ENCODE data around the gene MAN2C1.

MAN2C1 gene

DNA sequence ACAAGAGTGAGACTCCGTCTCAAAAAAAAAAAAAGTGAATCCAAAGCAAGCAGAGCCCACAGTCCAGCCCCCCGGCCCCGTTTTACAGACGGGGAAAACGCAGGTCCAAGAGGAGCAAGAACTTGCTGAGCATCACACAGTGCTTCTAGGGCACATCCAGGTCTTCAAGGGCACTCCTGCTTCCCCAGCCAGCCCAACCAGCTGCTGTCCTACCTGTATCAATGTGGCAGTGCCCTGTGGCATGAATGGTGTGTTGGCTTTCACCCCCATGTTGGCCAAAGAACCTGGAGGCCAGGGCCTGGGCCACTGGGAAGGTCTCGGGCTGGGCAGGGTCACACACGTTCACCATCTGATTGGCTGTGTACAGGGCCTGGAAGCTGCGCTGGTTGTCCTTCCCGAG is 4.6 kb downstream of the MAN2C1 start:
- Histone ChIP-seq H3K79me2 (ENCODE audit: insufficient read depth, low read depth) (no peaks in the 10 kb centered on the region), H3K9ac (no peak overlapping the region), H3K27me3 (ENCODE audit: insufficient read depth, low read depth) (no peaks in the 10 kb centered on the region), H3K36me3 (ENCODE audit: insufficient read depth) (no peaks in the 10 kb centered on the region), H3K27ac (no peak overlapping the region), H4K20me1 (ENCODE audit: insufficient read depth) (no peaks in the 10 kb centered on the region), H3K4me3 (IDR thresholded peaks at IDR 0.05; ENCODE audit: insufficient read depth, low read depth, low read length) (no peak overlapping the region), H3K4me2 (no peak overlapping the region), H2AFZ (ENCODE audit: low read depth) (no peak overlapping the region), H3K4me1 (ENCODE audit: low read depth, poor library complexity, severe bottlenecking) (peaks cover 8% of the 10 kb centered on the region)
- TF ChIP-seq, protein P1, sequence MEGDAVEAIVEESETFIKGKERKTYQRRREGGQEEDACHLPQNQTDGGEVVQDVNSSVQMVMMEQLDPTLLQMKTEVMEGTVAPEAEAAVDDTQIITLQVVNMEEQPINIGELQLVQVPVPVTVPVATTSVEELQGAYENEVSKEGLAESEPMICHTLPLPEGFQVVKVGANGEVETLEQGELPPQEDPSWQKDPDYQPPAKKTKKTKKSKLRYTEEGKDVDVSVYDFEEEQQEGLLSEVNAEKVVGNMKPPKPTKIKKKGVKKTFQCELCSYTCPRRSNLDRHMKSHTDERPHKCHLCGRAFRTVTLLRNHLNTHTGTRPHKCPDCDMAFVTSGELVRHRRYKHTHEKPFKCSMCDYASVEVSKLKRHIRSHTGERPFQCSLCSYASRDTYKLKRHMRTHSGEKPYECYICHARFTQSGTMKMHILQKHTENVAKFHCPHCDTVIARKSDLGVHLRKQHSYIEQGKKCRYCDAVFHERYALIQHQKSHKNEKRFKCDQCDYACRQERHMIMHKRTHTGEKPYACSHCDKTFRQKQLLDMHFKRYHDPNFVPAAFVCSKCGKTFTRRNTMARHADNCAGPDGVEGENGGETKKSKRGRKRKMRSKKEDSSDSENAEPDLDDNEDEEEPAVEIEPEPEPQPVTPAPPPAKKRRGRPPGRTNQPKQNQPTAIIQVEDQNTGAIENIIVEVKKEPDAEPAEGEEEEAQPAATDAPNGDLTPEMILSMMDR (conservative IDR thresholded peaks at IDR 0.05; ENCODE audit: low read depth, low read length) = no peak

DNA sequence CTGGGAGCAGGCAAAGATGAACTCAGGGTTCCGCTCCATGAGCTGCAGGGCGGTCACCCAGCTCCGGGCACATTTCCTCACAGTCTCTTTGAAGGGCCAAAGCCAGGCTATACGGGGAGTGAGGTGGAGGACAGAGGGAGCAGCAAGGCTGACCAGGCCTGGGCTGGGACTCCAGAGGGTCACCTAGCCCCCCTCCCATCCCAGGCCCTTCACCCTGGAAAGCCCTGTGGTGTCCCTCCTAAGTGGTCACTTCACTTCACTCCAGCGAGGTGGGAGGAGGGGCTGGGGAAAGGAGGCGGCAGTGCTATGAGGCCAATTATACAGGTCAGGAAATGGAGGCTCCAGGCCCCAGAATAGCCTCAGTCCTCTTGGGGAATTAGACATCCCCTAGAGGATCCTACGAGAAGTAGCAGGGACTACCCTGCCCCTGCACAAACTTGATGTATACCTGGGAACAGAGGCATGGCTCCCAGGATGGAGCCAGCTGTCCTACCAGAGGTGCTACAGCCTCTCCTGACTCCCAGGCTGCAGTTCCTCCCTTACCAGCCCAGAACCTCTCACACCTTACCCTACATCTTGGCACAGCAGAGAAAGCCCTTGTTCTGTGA is 5.7 kb downstream of the MAN2C1 start:
- Histone ChIP-seq H3K4me2 (no peak overlapping the region), H3K27me3 (ENCODE audit: insufficient read depth, low read depth) (no peaks in the 10 kb centered on the region), H3K36me3 (ENCODE audit: insufficient read depth) (no peaks in the 10 kb centered on the region), H3K79me2 (ENCODE audit: insufficient read depth, low read depth) (no peaks in the 10 kb centered on the region), H2AFZ (ENCODE audit: low read depth) (no peak overlapping the region), H4K20me1 (ENCODE audit: insufficient read depth) (no peaks in the 10 kb centered on the region), H3K4me3 (IDR thresholded peaks at IDR 0.05; ENCODE audit: insufficient read depth, low read depth, low read length) (no peak overlapping the region), H3K9ac (no peak overlapping the region), H3K27ac (no peak overlapping the region), H3K4me1 (ENCODE audit: low read depth, poor library complexity, severe bottlenecking) (peaks cover 8% of the 10 kb centered on the region)
- TF ChIP-seq, protein P1 (conservative IDR thresholded peaks at IDR 0.05; ENCODE audit: low read depth, low read length) = no peak

DNA sequence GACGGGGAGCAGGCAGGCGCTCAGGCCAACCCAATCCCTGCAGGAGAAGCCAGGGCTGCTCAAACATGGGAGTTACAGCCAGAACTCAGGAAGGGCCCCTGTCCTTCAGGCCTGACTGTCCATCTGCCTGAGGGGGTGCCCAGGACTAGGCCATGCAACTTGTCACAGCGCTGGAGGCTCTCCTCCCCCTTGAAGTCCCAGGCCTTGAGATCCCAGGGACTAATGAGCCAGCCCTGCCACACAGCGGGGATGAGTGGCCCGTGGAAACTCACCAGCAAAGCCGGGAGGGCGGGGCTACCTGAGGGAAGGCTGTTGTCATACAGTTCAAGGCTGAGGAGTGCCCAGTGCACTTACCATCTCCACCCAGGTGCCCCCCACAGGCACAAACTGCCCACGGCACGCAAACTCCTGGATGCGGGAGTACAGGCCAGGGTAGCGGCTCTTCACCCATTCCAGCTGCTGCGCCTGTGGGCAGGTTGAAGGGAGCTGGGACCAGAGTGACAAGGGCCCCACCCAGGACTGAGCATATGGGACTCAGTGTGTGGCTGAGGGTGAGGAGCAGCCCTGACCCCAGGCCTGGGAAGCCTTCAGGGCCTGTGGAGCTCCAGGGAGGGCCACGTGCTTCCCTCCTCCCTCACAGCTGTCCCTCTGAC is 6.3 kb downstream of the MAN2C1 start:
- TF ChIP-seq, protein P1 (conservative IDR thresholded peaks at IDR 0.05; ENCODE audit: low read depth, low read length) = no peak

DNA sequence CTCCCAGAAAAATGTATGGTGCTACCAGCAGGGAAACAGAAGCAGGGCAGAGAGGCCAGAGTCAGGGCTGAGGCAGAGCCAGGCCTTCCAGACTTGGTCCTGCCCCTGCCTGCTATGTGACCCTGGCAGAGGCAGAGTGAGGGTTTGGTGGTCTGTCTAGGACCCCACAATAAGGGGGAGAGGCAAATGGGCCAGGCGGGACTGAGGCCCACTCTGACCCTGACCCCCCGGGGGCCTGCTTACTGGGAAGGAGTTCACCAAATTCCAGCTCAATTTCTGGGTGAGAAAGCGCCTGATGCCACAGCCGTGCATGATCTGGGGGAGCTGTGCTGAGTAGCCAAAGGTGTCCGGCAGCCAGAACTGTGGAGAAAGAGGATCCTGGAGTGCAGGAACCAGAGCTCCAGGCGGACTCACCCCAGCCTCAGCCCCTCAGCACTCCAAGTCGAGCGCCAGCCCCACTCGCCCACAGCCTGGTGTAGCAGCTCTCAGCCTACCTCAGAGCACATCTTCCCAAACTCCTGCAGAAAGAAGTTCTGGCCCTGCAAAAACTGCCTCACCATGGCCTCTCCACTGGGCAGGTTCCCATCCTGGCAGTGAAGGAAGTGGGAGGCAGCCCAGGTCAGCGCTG is 6.9 kb downstream of the MAN2C1 start:
- Histone ChIP-seq H3K4me3 (IDR thresholded peaks at IDR 0.05; ENCODE audit: insufficient read depth, low read depth, low read length) (no peak overlapping the region), H3K79me2 (ENCODE audit: insufficient read depth, low read depth) (no peaks in the 10 kb centered on the region), H3K36me3 (ENCODE audit: insufficient read depth) (no peaks in the 10 kb centered on the region), H3K4me1 (ENCODE audit: low read depth, poor library complexity, severe bottlenecking) (no peaks in the 10 kb centered on the region), H2AFZ (ENCODE audit: low read depth) (no peak overlapping the region), H3K9ac (no peak overlapping the region), H3K27me3 (ENCODE audit: insufficient read depth, low read depth) (no peaks in the 10 kb centered on the region), H4K20me1 (ENCODE audit: insufficient read depth) (no peaks in the 10 kb centered on the region), H3K4me2 (no peak overlapping the region), H3K27ac (no peak overlapping the region)
- TF ChIP-seq, protein P1 (conservative IDR thresholded peaks at IDR 0.05; ENCODE audit: low read depth, low read length) = no peak

More for the DNA sequence above, 6.3 kb downstream of the MAN2C1 start:
- Histone ChIP-seq H2AFZ (ENCODE audit: low read depth) (no peak overlapping the region), H3K4me3 (IDR thresholded peaks at IDR 0.05; ENCODE audit: insufficient read depth, low read depth, low read length) (no peak overlapping the region), H3K27me3 (ENCODE audit: insufficient read depth, low read depth) (no peaks in the 10 kb centered on the region), H3K27ac (no peak overlapping the region), H3K9ac (no peak overlapping the region), H3K36me3 (ENCODE audit: insufficient read depth) (no peaks in the 10 kb centered on the region), H3K4me1 (ENCODE audit: low read depth, poor library complexity, severe bottlenecking) (peaks cover 2% of the 10 kb centered on the region), H3K79me2 (ENCODE audit: insufficient read depth, low read depth) (no peaks in the 10 kb centered on the region), H4K20me1 (ENCODE audit: insufficient read depth) (no peaks in the 10 kb centered on the region), H3K4me2 (no peak overlapping the region)

Measured in KMS-11 (cell line).